GM12891 (cell line): ENCODE data around the gene TFCP2L1.
"Not testable (repeated sequence)": the region's sequence is repeated elsewhere in the genome, so short reads cannot be mapped to it uniquely, and the experiment has no call there.

Source experiments
- DNase-seq: peaks from one replicate; pipeline ENCODE4 v3.0.0; 2011; ENCODE audit warnings: low spot score; ENCODE audit not compliant: insufficient read length
- FAIRE-seq: peaks from 2 replicates; lab custom pipeline; 2011; peaks lifted over from hg19 to GRCh38; lab: Jason Lieb, UNC
- PAX5 ChIP-seq: IDR thresholded peaks from 2 replicates; pipeline ENCODE4 v1.6.1; 2011; ENCODE audit warnings: low read length, moderate library complexity, mild to moderate bottlenecking; ENCODE audit not compliant: insufficient read depth, severe bottlenecking
- POLR2A ChIP-seq: IDR thresholded peaks from 2 replicates; pipeline ENCODE4 v1.6.1; 2011; ENCODE audit warnings: low read depth, low read length, control low read depth
- POLR2AphosphoS5 ChIP-seq: IDR thresholded peaks from 2 replicates; pipeline ENCODE4 v1.6.1; 2011; ENCODE audit warnings: low read depth, low read length, control low read depth
- POU2F2 ChIP-seq: IDR thresholded peaks from 2 replicates; pipeline ENCODE4 v1.6.1; 2011; ENCODE audit warnings: low read depth, mild to moderate bottlenecking, control low read depth, low read length, moderate library complexity
- SPI1 ChIP-seq: IDR thresholded peaks from 2 replicates; pipeline ENCODE4 v1.6.1; 2011; ENCODE audit warnings: low read depth, low read length, control low read depth
- TAF1 ChIP-seq: IDR thresholded peaks from 2 replicates; pipeline ENCODE4 v1.6.1; 2011; ENCODE audit warnings: low read depth, low read length, control low read depth

TFCP2L1 gene

GRCh38 chr2:121272596-121272995, 12.4 kb downstream of the TFCP2L1 start:
- no peak for DNase-seq
- no peak for FAIRE-seq
- TF ChIP-seq POLR2AphosphoS5 (no peak), POU2F2 (no peak), TAF1 (no peak)

- not testable (repeated sequence) for FAIRE-seq, DNase-seq
Observed at GRCh38 chr2:121269436-121269835, 15.6 kb downstream of the TFCP2L1 start.

GRCh38 chr2:121266543-121267106, 18.4 kb downstream of the TFCP2L1 start:
- no peak for TF ChIP-seq POU2F2
- TF ChIP-seq TAF1 = no peak
- TF ChIP-seq SPI1 = no peak
- no peak for TF ChIP-seq POLR2A
- no peak for TF ChIP-seq POLR2AphosphoS5
- no peak for TF ChIP-seq PAX5
- no peak for FAIRE-seq
- DNase-seq = no peak

DNA sequence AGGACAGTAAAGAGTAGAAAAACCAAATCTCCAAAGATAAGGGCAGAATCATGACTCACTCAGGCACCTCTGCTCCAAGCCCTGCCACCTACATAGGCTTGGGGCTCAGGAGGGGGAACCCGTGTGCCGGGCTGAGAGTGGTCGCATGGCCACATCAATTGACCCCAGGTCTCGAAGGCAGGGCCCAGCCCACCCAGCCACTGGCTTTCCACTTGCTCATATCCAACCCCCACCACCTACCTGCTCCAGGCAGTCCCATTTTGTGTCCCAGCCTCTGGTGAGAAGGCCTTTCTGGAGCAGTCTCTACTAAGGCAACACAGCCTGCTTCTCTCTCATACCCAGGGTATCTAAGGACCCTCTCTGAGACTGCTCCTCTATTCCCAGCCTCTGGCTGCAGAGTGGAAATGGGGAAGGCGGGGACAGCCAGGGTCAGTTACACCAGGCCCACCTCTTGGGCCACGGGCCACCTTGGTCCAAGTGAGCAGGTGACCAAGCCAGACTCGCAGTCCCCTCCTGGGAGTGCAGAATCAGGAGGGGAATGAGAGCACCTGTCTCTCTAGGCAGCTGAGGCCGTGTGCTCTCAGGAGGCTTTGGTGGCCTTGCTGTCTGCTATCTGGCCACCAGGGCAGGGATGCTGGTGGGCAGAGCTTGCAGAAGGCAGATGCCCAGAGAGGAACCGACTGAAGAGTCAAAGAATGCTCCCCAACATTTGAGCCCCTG, 20.8 kb downstream of the TFCP2L1 start:
- FAIRE-seq = no peak
- TF ChIP-seq PAX5 (no peak), POLR2A (no peak), SPI1 (no peak), POLR2AphosphoS5 (no peak), TAF1 (no peak), POU2F2 (no peak)
- DNase-seq = no peak

DNA sequence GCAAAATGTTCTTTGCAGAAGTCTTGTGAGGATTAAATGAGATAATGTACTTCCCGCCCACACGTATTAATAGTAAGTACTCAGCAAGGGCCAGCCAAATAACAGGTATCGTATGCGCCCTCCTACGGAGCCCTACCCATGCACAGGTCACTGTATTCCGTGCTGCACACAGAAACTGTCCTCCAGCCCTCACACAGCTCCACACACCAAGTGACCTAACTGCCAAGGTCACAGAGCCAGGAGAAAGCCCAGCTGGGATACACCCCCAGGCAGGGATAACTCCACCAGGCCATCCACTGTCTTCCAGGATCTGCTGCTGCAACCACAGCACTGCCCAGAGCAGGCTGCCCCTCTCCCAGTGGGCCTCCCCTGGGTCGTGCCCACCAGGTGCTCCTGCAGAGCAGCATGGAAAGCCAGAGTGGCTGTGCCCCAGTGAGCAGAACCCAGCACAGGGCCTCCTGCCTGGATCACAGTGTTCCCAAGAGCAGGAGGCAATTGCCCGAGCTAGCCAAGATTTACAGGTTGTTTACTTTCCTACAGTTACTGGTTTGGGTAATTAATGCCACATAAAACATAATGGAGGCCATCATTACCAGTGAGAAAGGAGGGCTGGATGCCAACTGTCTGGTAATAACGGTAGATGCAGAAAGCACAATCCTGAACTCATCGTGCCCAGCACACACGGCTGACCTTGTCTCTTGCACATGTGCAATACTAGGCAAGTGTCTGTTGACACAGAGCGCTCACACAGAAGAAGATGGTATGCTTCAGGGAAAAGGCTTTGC, 24.4 kb downstream of the TFCP2L1 start:
- no peak for DNase-seq
- TF ChIP-seq SPI1 (no peak), PAX5 (no peak), POLR2A (no peak), POLR2AphosphoS5 (no peak), POU2F2 (no peak)
- FAIRE-seq = no peak

- DNase-seq = no peak
- TF ChIP-seq TAF1 (no peak), POU2F2 (no peak), POLR2A (no peak)
- no peak for FAIRE-seq
Observed at GRCh38 chr2:121258051-121258450, 27.0 kb downstream of the TFCP2L1 start.

DNA sequence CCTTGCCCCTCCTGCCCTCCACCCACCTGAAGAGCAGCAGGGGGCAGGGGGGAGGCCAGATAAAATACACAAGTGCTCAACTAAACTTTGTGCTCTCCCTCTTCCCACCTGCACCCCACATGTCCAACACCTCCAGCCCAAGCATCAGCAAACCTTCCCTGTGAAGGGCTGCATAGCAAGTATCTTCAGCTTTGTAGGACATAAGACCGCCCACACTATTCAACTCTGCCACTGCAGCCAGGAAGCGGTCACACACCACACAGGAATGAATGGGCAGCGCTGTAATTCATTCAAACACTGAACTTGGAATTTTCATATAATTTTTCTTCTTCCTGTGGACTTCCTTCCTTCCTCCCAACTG, 27.5 kb downstream of the TFCP2L1 start:
- FAIRE-seq (no peak), DNase-seq (no peak)
- no peak for TF ChIP-seq SPI1
- TF ChIP-seq POLR2A = no peak
- no peak for TF ChIP-seq PAX5

DNA sequence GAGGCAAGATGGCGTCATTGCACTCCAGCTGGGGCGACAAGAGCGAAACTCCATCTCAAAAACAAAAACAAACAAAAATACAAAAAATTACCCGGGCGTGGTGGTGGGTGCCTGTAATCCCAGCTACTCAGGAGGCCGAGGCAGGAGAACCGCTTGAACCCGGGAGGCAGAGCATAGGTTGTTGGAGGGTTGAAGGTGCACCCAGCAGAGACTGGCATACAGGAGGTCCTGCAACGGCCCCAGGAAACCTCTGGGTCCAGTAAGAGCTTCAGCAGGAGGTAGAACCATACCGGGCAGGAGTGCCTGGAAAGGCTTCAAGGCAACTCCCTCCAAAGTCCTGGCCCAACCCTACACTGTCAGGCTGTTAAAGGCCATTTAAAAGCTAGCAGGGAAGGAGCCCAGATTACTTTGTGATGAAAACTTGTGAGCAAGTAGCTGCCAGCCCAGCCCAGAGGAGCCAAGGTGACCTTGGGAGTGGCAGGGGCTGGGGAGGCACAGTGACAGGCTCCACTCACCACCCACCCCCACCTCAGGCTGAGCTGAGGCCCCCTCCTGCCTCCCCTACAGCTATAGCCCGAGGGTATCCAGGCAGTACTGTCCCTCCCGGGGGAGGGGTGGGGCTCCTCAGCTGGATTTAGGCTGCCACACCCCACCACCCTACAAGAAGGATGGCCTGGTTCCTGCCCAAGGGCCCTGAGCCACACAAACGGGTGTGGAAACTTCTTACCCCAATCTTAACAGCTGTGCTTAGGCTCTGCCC, 28.1 kb downstream of the TFCP2L1 start:
- no peak for DNase-seq
- no peak for FAIRE-seq
- no peak for TF ChIP-seq TAF1

- DNase-seq = no peak
- TF ChIP-seq TAF1 = no peak
- TF ChIP-seq POU2F2 = no peak
- no peak for TF ChIP-seq POLR2AphosphoS5
- no peak for TF ChIP-seq PAX5
- no peak for TF ChIP-seq POLR2A
- TF ChIP-seq SPI1 = no peak
- no peak for FAIRE-seq
Observed at GRCh38 chr2:121255358-121255757, 29.6 kb downstream of the TFCP2L1 start.

- TF ChIP-seq TAF1 (no peak), SPI1 (no peak), POLR2AphosphoS5 (no peak), PAX5 (no peak), POLR2A (no peak), POU2F2 (no peak)
- no peak for DNase-seq
- FAIRE-seq = no peak
Observed at GRCh38 chr2:121254748-121255147, 30.3 kb downstream of the TFCP2L1 start.
